Measurements from ENCODE around the gene SPOUT1. TPM values are rescaled to one million over a fixed set of nuclear protein-coding genes. Genes with fewer than 3 reads are reported as not detected.

The SPOUT1 gene
- total and polyA plus RNA-seq, 2 experiments from 2014 or later, result 15.9 to 43.0 TPM

DNA sequence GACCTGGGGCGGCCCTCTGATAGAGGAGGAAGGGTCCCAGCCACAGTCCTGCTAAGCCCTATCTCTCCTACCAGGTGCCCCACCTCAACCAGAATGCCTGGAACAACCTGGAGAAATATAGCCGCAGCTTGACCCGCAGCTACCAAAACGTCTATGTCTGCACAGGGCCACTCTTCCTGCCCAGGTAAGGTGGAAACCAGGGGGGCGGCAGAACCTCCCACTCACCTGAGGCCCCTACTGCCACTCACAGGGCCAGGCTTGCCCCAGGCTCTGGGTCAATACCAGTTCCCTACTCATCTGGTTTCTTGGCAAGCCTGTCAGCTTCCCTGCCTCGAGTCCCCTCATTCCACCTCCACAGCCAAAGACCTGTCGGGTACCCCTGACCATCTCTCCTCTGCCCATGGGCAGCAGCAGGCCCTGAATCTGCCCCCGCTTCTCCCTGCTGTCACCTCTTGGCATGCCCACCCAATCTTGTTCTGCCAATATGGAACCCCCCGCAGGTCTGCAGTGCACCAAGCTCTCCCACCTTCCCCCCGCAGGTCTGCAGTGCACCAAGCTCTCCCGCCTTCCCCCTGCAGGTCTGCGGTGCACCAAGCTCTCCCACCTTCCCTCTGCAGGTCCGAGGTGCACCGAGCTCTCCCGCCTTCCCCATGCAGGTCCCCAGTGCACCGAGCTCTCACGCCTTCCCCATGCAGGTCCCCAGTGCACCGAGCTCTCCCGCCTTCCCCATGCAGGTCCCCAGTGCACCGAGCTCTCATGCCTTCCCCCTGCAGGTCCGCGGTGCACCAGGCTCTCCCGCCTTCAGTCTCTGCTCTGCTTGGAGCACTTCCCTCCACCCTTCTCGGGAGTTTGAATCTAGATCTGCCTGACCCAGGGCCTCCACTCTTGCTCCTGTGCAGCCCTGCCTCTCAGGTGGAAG, 8.7 kb downstream of the SPOUT1 start:
- Histone ChIP-seq H3K9me3 (ENCODE audit: low read depth) (no peaks in the 10 kb centered on the region), H3K36me3 (ENCODE audit: low read depth) (no peaks in the 10 kb centered on the region), H3K9ac (no peak overlapping the region), H3K4me3 (no peak overlapping the region), H3K27ac (no peak overlapping the region), H3K9me2 (ENCODE audit: insufficient read depth) (no peaks in the 10 kb centered on the region), H3K27me3 (replicated peaks; ENCODE audit: insufficient read depth) (no peaks in the 10 kb centered on the region), H2AFZ (no peak overlapping the region), H3K4me2 (ENCODE audit: unreplicated experiment) (no peak overlapping the region), H3F3A (ENCODE audit: insufficient read depth) (no peaks in the 10 kb centered on the region), H3K4me1 (ENCODE audit: insufficient read depth) (peaks cover 3% of the 10 kb centered on the region; the same call in 1 of the 2 replicates), H3K79me2 (ENCODE audit: insufficient read depth) (no peaks in the 10 kb centered on the region), H4K20me1 (ENCODE audit: insufficient read depth) (no peaks in the 10 kb centered on the region)
- TF ChIP-seq EZH2 (IDR thresholded peaks at IDR 0.05; ENCODE audit: insufficient read depth, poor library complexity, severe bottlenecking), result no peak
- no peak for TF ChIP-seq EZH2phosphoT487 (IDR thresholded peaks at IDR 0.05; ENCODE audit: insufficient read depth, low read depth)
- 89% methylated on average over 21 to 24 of the region's 24 CpGs for WGBS, 2 experiments (ENCODE audit: low coverage in 1 of 2, low lambda C conversion rate in 2 of 2, missing lambda C conversion rate in 2 of 2)
- in situ Hi-C loops (cut with MboI), result no loop called here
- no peak for DNase-seq

GRCh38 chr9:128819716-128820664, 9.6 kb downstream of the SPOUT1 start:
- Histone ChIP-seq H3K4me3 (peak overlapping the region; percentile 80), H3K79me2 (ENCODE audit: insufficient read depth) (no peaks in the 10 kb centered on the region), H3K4me2 (ENCODE audit: unreplicated experiment) (peak overlapping the region; percentile 80), H3K9me2 (ENCODE audit: insufficient read depth) (no peaks in the 10 kb centered on the region), H2AFZ (no peak overlapping the region), H3F3A (ENCODE audit: insufficient read depth) (no peaks in the 10 kb centered on the region), H3K9me3 (ENCODE audit: low read depth) (no peaks in the 10 kb centered on the region), H3K27ac (no peak overlapping the region), H3K4me1 (ENCODE audit: insufficient read depth) (peaks cover 3% of the 10 kb centered on the region; the same call in 1 of the 2 replicates), H3K27me3 (replicated peaks; ENCODE audit: insufficient read depth) (no peaks in the 10 kb centered on the region), H3K36me3 (ENCODE audit: low read depth) (no peaks in the 10 kb centered on the region), H3K9ac (peak overlapping the region; percentile 66; the same call in 1 of the 2 replicates), H4K20me1 (ENCODE audit: insufficient read depth) (no peaks in the 10 kb centered on the region)
- no peak for TF ChIP-seq EZH2phosphoT487 (IDR thresholded peaks at IDR 0.05; ENCODE audit: insufficient read depth, low read depth)
- DNase-seq, result peak; percentile 82
- 36 to 37% methylated on average over 18 of the region's 18 CpGs for WGBS, 2 experiments (ENCODE audit: low coverage in 1 of 2, low lambda C conversion rate in 2 of 2, missing lambda C conversion rate in 2 of 2)
- in situ Hi-C loops (cut with MboI), result no loop called here

DNA sequence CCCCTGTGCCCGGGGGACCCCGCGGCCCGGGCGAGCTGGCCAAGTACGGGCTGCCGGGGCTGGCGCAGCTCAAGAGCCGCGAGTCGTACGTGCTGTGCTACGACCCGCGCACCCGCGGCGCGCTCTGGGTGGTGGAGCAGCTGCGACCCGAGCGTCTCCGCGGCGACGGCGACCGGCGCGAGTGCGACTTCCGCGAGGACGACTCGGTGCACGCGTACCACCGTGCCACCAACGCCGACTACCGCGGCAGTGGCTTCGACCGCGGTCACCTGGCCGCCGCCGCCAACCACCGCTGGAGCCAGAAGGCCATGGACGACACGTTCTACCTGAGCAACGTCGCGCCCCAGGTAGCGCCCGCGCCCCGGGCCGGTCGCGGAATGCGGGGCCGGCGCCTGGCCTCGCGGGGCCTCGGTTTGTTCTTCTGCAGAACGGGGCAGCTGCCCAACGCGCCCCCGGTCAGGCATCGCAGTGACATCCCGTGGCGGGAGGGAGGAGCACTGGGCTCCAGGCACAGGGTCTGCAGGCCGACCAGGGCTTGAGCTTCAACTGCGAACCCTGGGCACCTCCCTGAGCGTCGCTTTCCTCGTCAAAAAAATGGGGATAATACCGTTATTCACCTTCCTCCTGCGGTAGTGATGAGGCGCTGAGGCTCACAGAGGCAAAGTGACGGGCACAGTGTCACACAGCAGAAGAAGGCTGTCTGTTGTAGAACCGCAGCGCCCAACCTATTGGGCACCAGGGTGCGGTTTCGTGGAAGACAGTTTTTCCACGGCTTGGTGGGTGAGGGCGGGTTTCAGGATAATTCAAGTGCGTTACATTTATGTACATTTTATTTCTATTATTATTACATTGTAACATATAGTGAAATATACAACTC, 10.5 kb downstream of the SPOUT1 start:
- peak overlapping the region; percentile 66 for H3K9ac ChIP-seq
- H3F3A ChIP-seq (ENCODE audit: insufficient read depth), result no peaks in the 10 kb centered on the region
- DNase-seq, result peak; percentile 57
- no peak overlapping the region for H3K27ac ChIP-seq
- H3K9me3 ChIP-seq (ENCODE audit: low read depth), result no peaks in the 10 kb centered on the region
- H4K20me1 ChIP-seq (ENCODE audit: insufficient read depth), result no peaks in the 10 kb centered on the region
- H3K9me2 ChIP-seq (ENCODE audit: insufficient read depth), result no peaks in the 10 kb centered on the region
- peaks cover 3% of the 10 kb centered on the region; the same call in 1 of the 2 replicates for H3K4me1 ChIP-seq (ENCODE audit: insufficient read depth)
- H3K36me3 ChIP-seq (ENCODE audit: low read depth), result no peaks in the 10 kb centered on the region
- TF ChIP-seq EZH2 (IDR thresholded peaks at IDR 0.05; ENCODE audit: insufficient read depth, poor library complexity, severe bottlenecking) (no peak), EZH2phosphoT487 (IDR thresholded peaks at IDR 0.05; ENCODE audit: insufficient read depth, low read depth) (no peak)
- peak overlapping the region; percentile 45 for H2AFZ ChIP-seq
- no peaks in the 10 kb centered on the region for H3K79me2 ChIP-seq (ENCODE audit: insufficient read depth)
- H3K27me3 ChIP-seq (replicated peaks; ENCODE audit: insufficient read depth), result no peaks in the 10 kb centered on the region
- 1% methylated on average over 23 to 79 of the region's 90 CpGs for WGBS, 2 experiments (ENCODE audit: low coverage in 1 of 2, low lambda C conversion rate in 2 of 2, missing lambda C conversion rate in 2 of 2)
- in situ Hi-C loops (cut with MboI), result no loop called here
- peak overlapping the region; percentile 80 for H3K4me2 ChIP-seq (ENCODE audit: unreplicated experiment)
- H3K4me3 ChIP-seq, result peak overlapping the region; percentile 80

All from GM23248 (cell line).